Panc1 (cell line): ENCODE measurements around the gene SMIM13.

Source experiments
- CTCF ChIP-seq: fragments of 450-650 bp; IDR thresholded peaks from 2 replicates; pipeline ENCODE4 v1.5.1; 2017; ENCODE audit warnings: mild to moderate bottlenecking
- POLR2AphosphoS5 ChIP-seq: IDR thresholded peaks from 2 replicates; pipeline ENCODE4 v1.6.1; 2012; ENCODE audit warnings: mild to moderate bottlenecking, low read depth, low read length, moderate library complexity

- TF ChIP-seq POLR2AphosphoS5 (no peak), CTCF (no peak)
Observed at GRCh38 chr6:11066505-11067347, 26.9 kb upstream of the SMIM13 start.
